CD4-positive, alpha-beta T cell (primary cell): ENCODE data around the gene C1QA. TPM values are rescaled to one million over a fixed set of nuclear protein-coding genes. Genes with fewer than 3 reads are reported as not detected.

Experiments
- ATAC-seq: fragments of 200-7000 bp; cut with Tn5 transposase; one replicate; pipeline ENCODE4 v1.10.0; 2022; ENCODE audit warnings: mild to moderate bottlenecking; ENCODE audit not compliant: poor library complexity
- CTCF ChIA-PET: fragments of 350-600 bp; sonication (Branson Sonifier 250); formaldehyde crosslinking; loops from one replicate; lab custom pipeline; 2021; ENCODE audit warnings: antibody characterized with exemption, inconsistent platforms; lab: Charles Lee
- POLR2A ChIA-PET: fragments of 350-600 bp; sonication (Branson Sonifier 250); formaldehyde crosslinking; loops from one replicate; lab custom pipeline; 2021; ENCODE audit warnings: antibody characterized with exemption, inconsistent platforms; lab: Charles Lee
- DNase-seq, 14 experiments: peaks; one replicate each; pipeline ENCODE4 v3.0.0-alpha.2; 2013 to 2020; ENCODE audit warnings: mixed read lengths in 2 of 14
- H3K27ac ChIP-seq, 2 donors: one replicate each; pipeline versions ENCODE4 v1.5.1 to v1.7.0; 2013; ENCODE audit warnings: low read length in 2 of 2, low read depth in 1 of 2, mild to moderate bottlenecking in 1 of 2
- H3K27me3 ChIP-seq, 2 experiments: 1 replicate in 1 of 2; 2 replicates in 1 of 2; pipeline versions ENCODE4 v1.6.1 to v1.7.0; 2013; ENCODE audit warnings: low read length in 2 of 2, control low read depth in 1 of 2, mild to moderate bottlenecking in 1 of 2, moderate library complexity in 1 of 2; ENCODE audit not compliant: insufficient read depth in 2 of 2, control insufficient read depth in 1 of 2
- H3K36me3 ChIP-seq: one replicate; pipeline ENCODE4 v1.6.1; 2013; ENCODE audit warnings: low read length, control low read depth; ENCODE audit not compliant: insufficient read depth
- H3K4me1 ChIP-seq: one replicate; pipeline ENCODE4 v1.6.1; 2013; ENCODE audit warnings: low read length, control low read depth; ENCODE audit not compliant: insufficient read depth
- H3K4me3 ChIP-seq: one replicate; pipeline ENCODE4 v1.5.1; 2013; ENCODE audit warnings: mild to moderate bottlenecking, low read length, moderate library complexity
- H3K9me3 ChIP-seq, 2 experiments: 1 replicate in 1 of 2; 2 replicates in 1 of 2; pipeline versions ENCODE4 v1.6.1 to v1.7.0; 2013; ENCODE audit warnings: low read length in 2 of 2, mild to moderate bottlenecking in 2 of 2, control low read depth in 1 of 2, moderate library complexity in 1 of 2; ENCODE audit not compliant: control insufficient read depth in 1 of 2, insufficient read depth in 1 of 2
- H3K27ac Mint-ChIP-seq: one replicate; pipeline ENCODE4 v1.8.0; 2020; ENCODE audit warnings: mixed read lengths
- H3K27me3 Mint-ChIP-seq: one replicate; pipeline ENCODE4 v1.8.0; 2021; ENCODE audit warnings: mixed read lengths
- H3K36me3 Mint-ChIP-seq: one replicate; pipeline ENCODE4 v1.8.0; 2021; ENCODE audit warnings: low read depth, mixed read lengths
- H3K4me1 Mint-ChIP-seq: one replicate; pipeline ENCODE4 v1.8.0; 2021; ENCODE audit warnings: low read depth, mixed read lengths
- H3K4me3 Mint-ChIP-seq: one replicate; pipeline ENCODE4 v1.8.0; 2020; ENCODE audit warnings: mild to moderate bottlenecking, mixed read lengths
- H3K9me3 Mint-ChIP-seq: one replicate; pipeline ENCODE4 v1.8.0; 2020; ENCODE audit warnings: mixed read lengths
- CTCF ChIP-seq: fragments of 200-600 bp; IDR thresholded peaks from one replicate; pipeline ENCODE4 v1.8.0; 2022; ENCODE audit warnings: antibody characterized with exemption, mild to moderate bottlenecking
- intact Hi-C, 2 experiments: fragments of 100-400 bp; cut with DNase I in 1 of 2; cut with micrococcal nuclease in 1 of 2; formaldehyde crosslinking; loops; one replicate each; pipeline versions ENCODE4 v1.15.1 to v1.9.0; 2023 to 2025; cut with DNase I, micrococcal nuclease
- total RNA-seq, 174 experiments: library from RNA in 2 of 174; stranded (reverse) in 2 of 174; gene quantifications; one replicate each; pipeline ENCODE4 v1.2.3 and lab custom pipeline; 2021 to 2026

The C1QA gene
- total RNA-seq, 2 experiments from 2014 or later, result not detected

- no peak overlapping the region for H3K27ac Mint-ChIP-seq
- H3K36me3 Mint-ChIP-seq, result no peaks in the 10 kb centered on the region
- no peak for TF ChIP-seq CTCF
- H3K4me3 Mint-ChIP-seq, result no peak overlapping the region
- ChIA-PET CTCF (no interaction called here), POLR2A (no interaction called here)
- no peak overlapping the region for H3K4me3 ChIP-seq
- DNase-seq (no peak), ATAC-seq (no peak)
- peaks cover 23 to 29% of the 10 kb centered on the region in 2 experiments for H3K27me3 ChIP-seq
- H3K9me3 Mint-ChIP-seq, result no peaks in the 10 kb centered on the region
- intact Hi-C loops, result no loop called here
- no peaks in the 10 kb centered on the region for H3K4me1 Mint-ChIP-seq
- no peak overlapping the region for H3K27ac ChIP-seq
- H3K4me1 ChIP-seq, result no peaks in the 10 kb centered on the region
- H3K36me3 ChIP-seq, result no peaks in the 10 kb centered on the region
- peaks cover 49% of the 10 kb centered on the region for H3K27me3 Mint-ChIP-seq
- H3K9me3 ChIP-seq, result peaks cover 0 to 7% of the 10 kb centered on the region in 2 experiments
Measured at GRCh38 chr1:22619798-22620197, 16.6 kb upstream of the C1QA start.

GRCh38 chr1:22621761-22622160 is 14.7 kb upstream of the C1QA start:
- DNase-seq (no peak), ATAC-seq (no peak)
- no peaks in the 10 kb centered on the region for H3K4me1 Mint-ChIP-seq
- no peaks in the 10 kb centered on the region for H3K36me3 ChIP-seq
- H3K4me3 Mint-ChIP-seq, result no peak overlapping the region
- H3K9me3 ChIP-seq, result peaks cover 0 to 9% of the 10 kb centered on the region in 2 experiments
- peaks cover 65% of the 10 kb centered on the region for H3K27me3 Mint-ChIP-seq
- no peak overlapping the region for H3K27ac Mint-ChIP-seq
- TF ChIP-seq CTCF, result no peak
- no peak overlapping the region for H3K27ac ChIP-seq
- ChIA-PET POLR2A (no interaction called here), CTCF (no interaction called here)
- H3K4me3 ChIP-seq, result no peak overlapping the region
- H3K27me3 ChIP-seq, result peaks cover 21 to 34% of the 10 kb centered on the region in 2 experiments
- no peaks in the 10 kb centered on the region for H3K36me3 Mint-ChIP-seq
- no peaks in the 10 kb centered on the region for H3K4me1 ChIP-seq
- H3K9me3 Mint-ChIP-seq, result no peaks in the 10 kb centered on the region
- intact Hi-C loops, result no loop called here

- Histone ChIP-seq H3K9me3 (peaks cover 0 to 3% of the 10 kb centered on the region in 2 experiments), H3K27me3 (peaks cover 19 to 21% of the 10 kb centered on the region in 2 experiments), H3K27ac (no peak overlapping the region), H3K4me3 (no peak overlapping the region), H3K4me1 (no peaks in the 10 kb centered on the region), H3K36me3 (no peaks in the 10 kb centered on the region)
- Mint-ChIP-seq H3K27me3 (peaks cover 79% of the 10 kb centered on the region), H3K36me3 (no peaks in the 10 kb centered on the region), H3K9me3 (no peaks in the 10 kb centered on the region), H3K27ac (no peak overlapping the region), H3K4me3 (no peak overlapping the region), H3K4me1 (no peaks in the 10 kb centered on the region)
- intact Hi-C loops, result no loop called here
- no peak for DNase-seq
- no peak for TF ChIP-seq CTCF
- ATAC-seq, result no peak
- CTCF ChIA-PET, result no interaction called here
- POLR2A ChIA-PET, result no interaction called here
Measured at GRCh38 chr1:22625262-22625925, 11.0 kb upstream of the C1QA start.
